ENCODE results near the gene INF2. TPM values are rescaled to one million over a fixed set of nuclear protein-coding genes. Genes with fewer than 3 reads are reported as not detected.

INF2 gene
- total and polyA plus RNA-seq, 2 experiments from 2014 or later, result 36.7 to 75.5 TPM

DNA sequence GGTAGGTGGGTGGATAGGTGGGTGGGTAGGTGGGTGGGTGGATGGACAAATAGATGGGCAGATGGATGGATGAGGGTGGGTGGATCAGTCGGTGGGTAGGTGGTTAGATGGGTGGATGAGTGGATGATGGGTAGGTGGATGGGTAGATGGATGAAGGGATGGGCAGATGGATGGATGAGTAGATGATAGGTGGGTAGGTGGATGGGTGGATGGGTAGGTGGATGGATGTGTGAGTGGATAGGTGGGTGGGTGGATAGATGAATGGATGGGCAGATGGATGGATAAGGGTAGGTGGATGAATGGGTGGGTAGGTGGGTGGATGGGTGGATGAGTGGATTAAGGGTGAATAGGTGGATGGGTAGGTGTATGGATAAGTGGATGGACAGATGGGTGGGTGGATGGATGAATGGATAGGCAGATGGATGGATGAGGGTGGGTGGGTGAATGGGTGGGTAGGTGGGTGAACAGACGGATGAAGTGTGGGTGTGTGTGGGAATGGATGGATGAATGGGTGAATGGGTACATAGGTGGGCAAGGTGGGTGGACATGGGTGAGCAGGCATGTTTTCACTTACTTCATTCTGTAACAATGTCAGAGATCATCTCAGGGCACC is 3.3 kb upstream of the INF2 start (continued):
- TF ChIP-seq, protein P1, sequence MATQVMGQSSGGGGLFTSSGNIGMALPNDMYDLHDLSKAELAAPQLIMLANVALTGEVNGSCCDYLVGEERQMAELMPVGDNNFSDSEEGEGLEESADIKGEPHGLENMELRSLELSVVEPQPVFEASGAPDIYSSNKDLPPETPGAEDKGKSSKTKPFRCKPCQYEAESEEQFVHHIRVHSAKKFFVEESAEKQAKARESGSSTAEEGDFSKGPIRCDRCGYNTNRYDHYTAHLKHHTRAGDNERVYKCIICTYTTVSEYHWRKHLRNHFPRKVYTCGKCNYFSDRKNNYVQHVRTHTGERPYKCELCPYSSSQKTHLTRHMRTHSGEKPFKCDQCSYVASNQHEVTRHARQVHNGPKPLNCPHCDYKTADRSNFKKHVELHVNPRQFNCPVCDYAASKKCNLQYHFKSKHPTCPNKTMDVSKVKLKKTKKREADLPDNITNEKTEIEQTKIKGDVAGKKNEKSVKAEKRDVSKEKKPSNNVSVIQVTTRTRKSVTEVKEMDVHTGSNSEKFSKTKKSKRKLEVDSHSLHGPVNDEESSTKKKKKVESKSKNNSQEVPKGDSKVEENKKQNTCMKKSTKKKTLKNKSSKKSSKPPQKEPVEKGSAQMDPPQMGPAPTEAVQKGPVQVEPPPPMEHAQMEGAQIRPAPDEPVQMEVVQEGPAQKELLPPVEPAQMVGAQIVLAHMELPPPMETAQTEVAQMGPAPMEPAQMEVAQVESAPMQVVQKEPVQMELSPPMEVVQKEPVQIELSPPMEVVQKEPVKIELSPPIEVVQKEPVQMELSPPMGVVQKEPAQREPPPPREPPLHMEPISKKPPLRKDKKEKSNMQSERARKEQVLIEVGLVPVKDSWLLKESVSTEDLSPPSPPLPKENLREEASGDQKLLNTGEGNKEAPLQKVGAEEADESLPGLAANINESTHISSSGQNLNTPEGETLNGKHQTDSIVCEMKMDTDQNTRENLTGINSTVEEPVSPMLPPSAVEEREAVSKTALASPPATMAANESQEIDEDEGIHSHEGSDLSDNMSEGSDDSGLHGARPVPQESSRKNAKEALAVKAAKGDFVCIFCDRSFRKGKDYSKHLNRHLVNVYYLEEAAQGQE (IDR thresholded peaks at IDR 0.05; ENCODE audit: unreplicated experiment), result no peak
- no peak for TF ChIP-seq EZH2 (IDR thresholded peaks at IDR 0.05; ENCODE audit: low read depth, unreplicated experiment)

DNA sequence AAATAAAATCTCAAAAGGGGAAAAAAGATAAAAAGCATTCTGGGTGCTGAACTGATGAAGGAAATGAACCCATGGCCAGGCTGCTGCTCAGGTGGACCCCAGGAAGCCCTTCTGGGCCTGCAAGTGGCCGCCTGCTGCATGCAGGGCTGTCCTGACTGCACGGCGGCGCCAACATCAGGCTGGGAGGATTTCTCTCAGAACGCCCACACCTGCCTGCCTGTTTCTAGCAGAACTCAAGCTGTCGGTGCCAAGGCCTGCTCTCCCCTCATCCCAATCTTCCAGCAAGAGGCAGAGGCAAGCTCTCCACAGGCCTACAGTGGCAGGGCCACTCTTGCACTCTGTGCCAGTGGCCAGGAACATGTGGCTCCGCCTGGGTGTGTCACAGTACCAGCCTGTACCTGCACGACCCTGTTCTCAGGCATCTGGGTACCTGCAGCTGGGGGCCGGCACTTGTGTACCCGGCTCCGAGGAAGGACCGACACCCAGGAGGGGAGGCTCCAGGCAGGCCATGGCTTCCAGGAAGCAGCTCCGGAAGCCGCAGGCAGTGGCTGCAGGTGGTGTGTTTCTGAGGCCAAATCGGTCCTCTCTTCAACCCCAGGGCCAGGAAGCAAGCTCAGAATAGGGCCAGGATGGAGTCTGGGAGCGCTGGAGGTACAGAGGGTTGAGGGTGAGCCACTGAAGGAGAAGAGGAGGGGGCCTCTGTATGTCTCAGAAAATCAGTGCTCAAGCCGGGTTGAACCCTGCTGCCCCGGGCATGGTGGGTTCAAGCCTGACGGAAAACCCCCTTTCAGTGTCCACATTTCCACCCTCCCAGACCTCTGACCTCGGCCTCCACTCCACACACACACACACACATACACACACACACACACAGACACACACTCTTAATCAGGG is 2.5 kb upstream of the INF2 start:
- H3K36me3 ChIP-seq (ENCODE audit: insufficient read depth), result no peaks in the 10 kb centered on the region
- H3K4me3 ChIP-seq, result no peak overlapping the region
- H3K27me3 Mint-ChIP-seq (ENCODE audit: insufficient read depth, low read depth, poor library complexity), result peaks cover 37% of the 10 kb centered on the region
- H4K20me1 ChIP-seq (replicated peaks; ENCODE audit: insufficient read depth), result 0 out of 2 replicates have a peak, but pooled peaks cover 2% of the 10 kb centered on the region
- H3F3A ChIP-seq (replicated peaks; ENCODE audit: low read depth), result peaks cover 19% of the 10 kb centered on the region
- TF ChIP-seq, protein P2, sequence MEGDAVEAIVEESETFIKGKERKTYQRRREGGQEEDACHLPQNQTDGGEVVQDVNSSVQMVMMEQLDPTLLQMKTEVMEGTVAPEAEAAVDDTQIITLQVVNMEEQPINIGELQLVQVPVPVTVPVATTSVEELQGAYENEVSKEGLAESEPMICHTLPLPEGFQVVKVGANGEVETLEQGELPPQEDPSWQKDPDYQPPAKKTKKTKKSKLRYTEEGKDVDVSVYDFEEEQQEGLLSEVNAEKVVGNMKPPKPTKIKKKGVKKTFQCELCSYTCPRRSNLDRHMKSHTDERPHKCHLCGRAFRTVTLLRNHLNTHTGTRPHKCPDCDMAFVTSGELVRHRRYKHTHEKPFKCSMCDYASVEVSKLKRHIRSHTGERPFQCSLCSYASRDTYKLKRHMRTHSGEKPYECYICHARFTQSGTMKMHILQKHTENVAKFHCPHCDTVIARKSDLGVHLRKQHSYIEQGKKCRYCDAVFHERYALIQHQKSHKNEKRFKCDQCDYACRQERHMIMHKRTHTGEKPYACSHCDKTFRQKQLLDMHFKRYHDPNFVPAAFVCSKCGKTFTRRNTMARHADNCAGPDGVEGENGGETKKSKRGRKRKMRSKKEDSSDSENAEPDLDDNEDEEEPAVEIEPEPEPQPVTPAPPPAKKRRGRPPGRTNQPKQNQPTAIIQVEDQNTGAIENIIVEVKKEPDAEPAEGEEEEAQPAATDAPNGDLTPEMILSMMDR (conservative IDR thresholded peaks at IDR 0.05; ENCODE audit: low read depth in 2 of 2), result 0 out of 4 replicates have a peak, but pooled peaks of 1 of the 2 experiments have one; percentile 13
- TF ChIP-seq, protein P1 (IDR thresholded peaks at IDR 0.05; ENCODE audit: unreplicated experiment), result no peak
- no peak overlapping the region for H3K27ac Mint-ChIP-seq
- DNase-seq (ENCODE audit: low spot score), result no peak
- H3K79me2 ChIP-seq (replicated peaks; ENCODE audit: insufficient read depth), result peaks cover 22% of the 10 kb centered on the region
- H3K27ac ChIP-seq (ENCODE audit: low read depth), result no peak overlapping the region
- no peak overlapping the region; the same call in 2 of the 3 replicates for H3K4me3 Mint-ChIP-seq
- no peaks in the 10 kb centered on the region; the same call in 2 of the 3 replicates for H3K9me3 Mint-ChIP-seq
- H3K36me3 Mint-ChIP-seq (ENCODE audit: low read depth), result no peaks in the 10 kb centered on the region; the same call in 2 of the 3 replicates
- H2AFZ ChIP-seq, result no peak overlapping the region
- peaks cover 41% of the 10 kb centered on the region for H3K4me1 Mint-ChIP-seq
- ATAC-seq, result no peak
- H3K27me3 ChIP-seq (ENCODE audit: insufficient read depth), result no peaks in the 10 kb centered on the region
- H3K4me2 ChIP-seq, result no peak overlapping the region
- peaks cover 41% of the 10 kb centered on the region for H3K4me1 ChIP-seq (ENCODE audit: insufficient read depth)
- no peaks in the 10 kb centered on the region for H3K9me2 ChIP-seq (ENCODE audit: insufficient read depth)
